ENCODE data around the gene GPRIN2.

The GPRIN2 gene

GRCh38 chr10:46555713-46556514 is 544 bp downstream of the GPRIN2 start:
- ChIA-PET POLR2A (no interaction called here), CTCF (interaction anchor here (3.9 kb wide), 1 partner anchor 11 kb away, joined by 20 read pairs; no protein-coding TSS in a partner anchor)
- DNase-seq (ENCODE audit: low read depth, low spot score): no peak
- TF ChIP-seq CTCF (IDR thresholded peaks at IDR 0.05; ENCODE audit: insufficient read depth, low read length, missing control alignments): no peak
- peak overlapping the region; percentile 18 for H3K4me3 ChIP-seq (ENCODE audit: low read depth, low read length)

- H3K4me3 ChIP-seq (ENCODE audit: low read depth, low read length): no peak overlapping the region
- ChIA-PET POLR2A (no interaction called here), CTCF (interaction anchor here (3.9 kb wide), 1 partner anchor 11 kb away, joined by 20 read pairs; no protein-coding TSS in a partner anchor)
- DNase-seq (ENCODE audit: low read depth, low spot score): no peak
- TF ChIP-seq CTCF (IDR thresholded peaks at IDR 0.05; ENCODE audit: insufficient read depth, low read length, missing control alignments): no peak
Measured at GRCh38 chr10:46555366-46555712, 1.1 kb downstream of the GPRIN2 start.

- TF ChIP-seq CTCF (IDR thresholded peaks at IDR 0.05; ENCODE audit: insufficient read depth, low read length, missing control alignments): no peak
- no peak overlapping the region for H3K4me3 ChIP-seq (ENCODE audit: low read depth, low read length)
- CTCF ChIA-PET: interaction anchor here (3.9 kb wide), 1 partner anchor 10 kb away, joined by 20 read pairs; no protein-coding TSS in a partner anchor
- POLR2A ChIA-PET: no interaction called here
- DNase-seq (ENCODE audit: low read depth, low spot score): no peak
Measured at GRCh38 chr10:46554166-46554781, 2.2 kb downstream of the GPRIN2 start.

GRCh38 chr10:46553238-46554049 is 3.0 kb downstream of the GPRIN2 start:
- CTCF ChIA-PET: interaction anchor here (0.7 to 3.9 kb wide), 3 partner anchors 9 to 13 kb away, joined by 4 to 20 read pairs (median 4); no protein-coding TSS in a partner anchor
- POLR2A ChIA-PET: no interaction called here
- no peak for DNase-seq (ENCODE audit: low read depth, low spot score)
- H3K4me3 ChIP-seq (ENCODE audit: low read depth, low read length): no peak overlapping the region
- TF ChIP-seq CTCF (IDR thresholded peaks at IDR 0.05; ENCODE audit: insufficient read depth, low read length, missing control alignments): no peak

GRCh38 chr10:46552526-46553237 is 3.8 kb downstream of the GPRIN2 start:
- no peak for TF ChIP-seq CTCF (IDR thresholded peaks at IDR 0.05; ENCODE audit: insufficient read depth, low read length, missing control alignments)
- no peak overlapping the region for H3K4me3 ChIP-seq (ENCODE audit: low read depth, low read length)
- ChIA-PET POLR2A (no interaction called here), CTCF (interaction anchor here (0.7 to 3.9 kb wide), 3 partner anchors 8 to 12 kb away, joined by 4 to 20 read pairs (median 4); no protein-coding TSS in a partner anchor)
- no peak for DNase-seq (ENCODE audit: low read depth, low spot score)
